Cardiac muscle cell (in vitro differentiated cells and primary cell): ENCODE results near the gene L1TD1. TPM values are rescaled to one million over a fixed set of nuclear protein-coding genes. Genes with fewer than 3 reads are reported as not detected.

Experiments
- DNase-seq, 2 donors: peaks; one replicate each; pipeline versions ENCODE4 v3.0.0 to v3.0.0-alpha.2; 2010 to 2017; ENCODE audit warnings: low read depth in 1 of 2, low spot score in 1 of 2
- H3K27ac ChIP-seq: fragments of 200-600 bp; sonication (generic); 2 replicates; pipeline ENCODE4 v1.5.1; 2016
- H3K27me3 ChIP-seq: fragments of 200-600 bp; sonication (generic); 2 replicates; pipeline ENCODE4 v1.6.0; 2016; ENCODE audit warnings: control low read depth
- H3K36me3 ChIP-seq: fragments of 200-600 bp; sonication (generic); 2 replicates; pipeline ENCODE4 v1.5.1; 2016; ENCODE audit warnings: control low read depth
- H3K4me1 ChIP-seq: fragments of 200-600 bp; sonication (generic); 2 replicates; pipeline ENCODE4 v1.8.1; 2017; ENCODE audit warnings: low read depth, mild to moderate bottlenecking, mixed run types
- H3K4me3 ChIP-seq: fragments of 200-600 bp; sonication (generic); 2 replicates; pipeline ENCODE4 v1.5.1; 2016; ENCODE audit warnings: mild to moderate bottlenecking
- H3K9me3 ChIP-seq: fragments of 200-600 bp; sonication (generic); 2 replicates; pipeline ENCODE4 v1.5.1; 2017; ENCODE audit warnings: low read depth, mild to moderate bottlenecking, control low read depth
- CTCF ChIP-seq: IDR thresholded peaks from 2 replicates; pipeline ENCODE4 v1.5.1; 2012; ENCODE audit warnings: low read depth, mild to moderate bottlenecking, low read length
- polyA plus RNA-seq: library from polyadenylated mRNA; unstranded; fragments of >200 nt; fragmentation: Nextera tagmentation; extraction: Ambion mirVana; gene quantifications from 2 replicates; pipeline ENCODE4 v1.2.1, GENCODE V29; 2016
- total RNA-seq: library from RNA; depleted of rRNA; stranded (reverse); fragments of >200 nt; gene quantifications from 2 replicates; pipeline ENCODE4 v1.2.3, GENCODE V29; 2016

The L1TD1 gene
- total and polyA plus RNA-seq, 2 experiments from 2014 or later = 0.36 TPM; not detected in 1

GRCh38 chr1:62250126-62250726, 55.6 kb downstream of the L1TD1 start:
- TF ChIP-seq CTCF = no peak
- H3K9me3 ChIP-seq = no peaks in the 10 kb centered on the region
- no peak overlapping the region for H3K27ac ChIP-seq
- H3K4me3 ChIP-seq = no peak overlapping the region
- no peak for DNase-seq
- H3K27me3 ChIP-seq = no peaks in the 10 kb centered on the region
- H3K36me3 ChIP-seq = no peaks in the 10 kb centered on the region
- H3K4me1 ChIP-seq = peaks cover 5% of the 10 kb centered on the region

DNA sequence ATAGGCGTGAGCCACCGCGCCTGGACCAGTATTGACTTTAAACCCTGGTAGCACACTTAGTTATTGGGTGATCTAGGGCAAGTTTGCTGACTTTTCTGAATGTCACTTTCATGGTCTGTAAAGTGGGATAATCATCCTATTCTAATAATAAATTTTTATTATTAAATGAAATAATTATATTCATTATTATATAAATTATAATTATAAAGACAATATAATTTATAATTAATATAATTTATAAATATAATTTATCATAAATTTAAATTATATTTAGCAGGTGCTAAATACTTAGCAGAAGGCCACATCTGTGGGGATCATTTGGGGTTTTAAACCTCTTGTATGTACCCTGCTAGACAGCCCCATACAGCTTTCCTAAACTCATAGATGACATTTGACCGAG, 64.9 kb downstream of the L1TD1 start:
- no peak for TF ChIP-seq CTCF
- H3K27ac ChIP-seq = no peak overlapping the region
- DNase-seq = no peak

DNA sequence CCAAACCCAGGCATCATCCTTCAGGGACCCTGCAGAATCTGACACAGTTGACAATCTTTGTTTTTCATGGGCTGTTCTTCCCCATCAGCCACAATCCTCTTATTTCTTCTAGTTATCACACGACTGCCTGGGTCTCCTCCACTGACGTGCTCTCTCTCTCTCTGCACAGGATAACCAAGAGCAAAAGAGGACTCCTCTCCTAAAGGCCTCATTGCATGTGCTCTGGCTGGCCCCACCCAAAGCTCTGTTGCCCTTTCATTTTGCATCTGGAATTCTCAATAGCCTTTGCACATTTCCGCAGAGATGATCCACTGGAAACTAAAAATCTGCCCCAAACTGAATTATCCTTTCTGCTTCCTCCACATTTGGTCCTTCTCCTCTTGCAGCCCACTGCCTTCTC, 66.0 kb downstream of the L1TD1 start:
- TF ChIP-seq CTCF = no peak
- DNase-seq = no peak
- no peaks in the 10 kb centered on the region for H3K9me3 ChIP-seq

More for the DNA sequence above, 64.9 kb downstream of the L1TD1 start:
- Histone ChIP-seq H3K27me3 (no peaks in the 10 kb centered on the region), H3K36me3 (no peaks in the 10 kb centered on the region), H3K4me1 (peaks cover 9% of the 10 kb centered on the region), H3K4me3 (no peak overlapping the region), H3K9me3 (no peaks in the 10 kb centered on the region)

More for the DNA sequence above, 66.0 kb downstream of the L1TD1 start:
- no peak overlapping the region for H3K27ac ChIP-seq
- no peak overlapping the region for H3K4me3 ChIP-seq
- no peaks in the 10 kb centered on the region for H3K27me3 ChIP-seq
- peaks cover 9% of the 10 kb centered on the region for H3K4me1 ChIP-seq
- no peaks in the 10 kb centered on the region for H3K36me3 ChIP-seq

Other genes starting within 250 kb of the L1TD1 start
- gene KANK4, start 124.6 kb downstream of the L1TD1 start, total RNA-seq = 0.81 and 4.0 TPM in 2 replicates
- 0.65 and 2.8 TPM in 2 replicates for gene KANK4, start 124.6 kb downstream of the L1TD1 start, polyA plus RNA-seq
- gene USP1, start 242.2 kb downstream of the L1TD1 start, total RNA-seq = 19.9 and 20.5 TPM in 2 replicates
- 18.1 and 23.8 TPM in 2 replicates for gene USP1, start 242.2 kb downstream of the L1TD1 start, polyA plus RNA-seq